ENCODE results near the gene TBX20.

TBX20 gene

DNA sequence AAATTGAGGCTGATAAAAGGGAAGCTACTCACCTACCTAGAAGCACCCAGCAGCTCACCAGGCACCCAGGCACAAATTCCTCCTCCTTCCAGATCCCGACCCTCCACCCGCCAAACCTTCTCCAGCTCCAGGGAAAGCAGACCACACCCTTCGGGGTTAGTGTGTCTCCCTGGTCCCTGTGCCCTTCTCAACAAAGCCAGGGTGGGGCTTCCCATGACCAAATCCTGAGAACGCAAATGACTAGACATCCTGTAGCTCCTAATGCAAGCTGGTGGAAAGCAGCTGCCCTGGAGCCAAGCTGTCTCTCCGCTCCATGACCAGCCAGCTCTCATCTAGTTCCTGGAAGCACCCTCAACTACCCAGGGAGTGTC lies 4.4 kb downstream of the TBX20 start:
- H3K4me2 ChIP-seq (ENCODE audit: low read length, poor library complexity, severe bottlenecking): no peak overlapping the region
- WGBS: 27% methylated on average over 5 of the region's 5 CpGs
- no peak overlapping the region for H3K23ac ChIP-seq (ENCODE audit: low read length in 2 of 2)
- H3K18ac ChIP-seq (ENCODE audit: low read depth in 1 of 2, low read length in 2 of 2): peak overlapping the region in 1 of 2 experiments; percentile 56
- H3K4me3 ChIP-seq (ENCODE audit: insufficient read depth in 1 of 2, low read depth in 1 of 2, low read length in 2 of 2): no peak overlapping the region
- no peak overlapping the region for H2AK5ac ChIP-seq (ENCODE audit: low read length, severe bottlenecking)
- H3K14ac ChIP-seq (ENCODE audit: low read length in 2 of 2): no peak overlapping the region
- no peak overlapping the region for H3K9ac ChIP-seq (ENCODE audit: low read length)
- H2BK5ac ChIP-seq (ENCODE audit: low read depth, low read length, poor library complexity, severe bottlenecking): no peak overlapping the region
- peaks cover 68 to 90% of the 10 kb centered on the region in 2 experiments for H3K27me3 ChIP-seq (ENCODE audit: control insufficient read depth in 1 of 2, insufficient read depth in 1 of 2, low read length in 2 of 2)
- no peaks in the 10 kb centered on the region for H3K79me1 ChIP-seq (replicated peaks; ENCODE audit: low read length, poor library complexity, severe bottlenecking)
- H3K36me3 ChIP-seq (ENCODE audit: control insufficient read depth in 1 of 2, insufficient read depth in 2 of 2, low read depth in 1 of 2, low read length in 2 of 2): no peaks in the 10 kb centered on the region
- no peak overlapping the region for H2BK15ac ChIP-seq (ENCODE audit: low read depth, poor library complexity, severe bottlenecking)
- no peak overlapping the region for H4K8ac ChIP-seq (ENCODE audit: low read length)
- no peak overlapping the region for H2BK12ac ChIP-seq (ENCODE audit: low read length in 2 of 2)
- no peak overlapping the region for H2AFZ ChIP-seq (ENCODE audit: low read depth, low read length)
- H3K27ac ChIP-seq (ENCODE audit: low read length, poor library complexity, severe bottlenecking): no peak overlapping the region
- no peak overlapping the region for H2BK120ac ChIP-seq (ENCODE audit: low read depth, low read length)
- no peak overlapping the region for H4K91ac ChIP-seq (ENCODE audit: low read length)
- peaks cover 12% of the 10 kb centered on the region for H3K4me1 ChIP-seq (ENCODE audit: control insufficient read depth, insufficient read depth, low read depth, low read length)
- H3K9me3 ChIP-seq (ENCODE audit: control insufficient read depth, low read length): no peaks in the 10 kb centered on the region
- no peak for DNase-seq
- no peak overlapping the region for H3K4ac ChIP-seq (ENCODE audit: low read depth in 1 of 2, low read length in 2 of 2)

DNA sequence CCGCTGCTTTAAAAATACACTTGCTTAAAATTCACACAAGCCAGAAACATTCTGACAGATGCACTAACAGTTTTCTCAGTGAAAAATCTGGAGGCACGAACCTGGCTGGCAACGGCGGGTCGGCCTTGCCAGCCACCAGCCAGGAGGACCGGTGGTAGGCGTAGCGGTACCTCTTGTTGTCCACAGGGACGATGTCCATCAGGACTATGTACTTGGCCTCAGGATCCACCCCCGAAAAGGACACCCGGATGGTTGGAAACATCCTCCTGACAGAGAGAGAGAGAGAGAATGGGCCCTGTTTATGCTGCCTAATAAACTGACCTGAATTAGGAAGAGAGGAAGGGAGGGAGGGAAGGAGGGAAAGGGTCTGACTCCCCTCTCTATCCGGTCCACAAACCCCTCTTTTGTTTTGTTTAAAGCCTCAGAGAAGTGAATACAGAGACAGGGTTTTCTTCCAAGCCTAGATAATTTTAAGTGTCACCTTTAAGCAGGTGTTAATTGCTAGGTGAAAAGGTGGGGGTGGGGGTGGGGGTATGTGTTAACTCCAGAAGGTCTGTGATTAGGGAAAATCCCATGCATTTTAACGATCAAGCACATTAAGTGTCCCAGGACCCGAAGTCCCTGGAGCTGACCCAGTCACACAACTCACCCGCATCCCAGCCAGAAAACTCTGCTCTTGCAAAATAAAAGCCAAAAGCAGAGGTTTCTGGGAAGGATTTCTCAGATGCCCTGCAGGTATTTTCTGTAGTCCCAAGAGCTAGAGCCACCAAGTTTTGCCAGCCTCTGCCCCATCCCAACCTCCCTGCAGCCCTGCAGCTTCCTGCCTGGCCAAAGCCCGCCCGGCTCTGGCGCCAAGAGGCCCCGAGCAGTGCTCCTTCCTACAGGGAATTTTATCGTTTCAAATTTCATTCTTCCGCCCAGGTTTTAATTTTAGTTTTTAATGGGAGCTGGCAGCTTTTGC lies 5.0 kb downstream of the TBX20 start:
- Histone ChIP-seq H2AK5ac (ENCODE audit: low read length, severe bottlenecking) (no peak overlapping the region), H3K27me3 (ENCODE audit: control insufficient read depth in 1 of 2, insufficient read depth in 1 of 2, low read length in 2 of 2) (peaks cover 63 to 85% of the 10 kb centered on the region in 2 experiments), H3K4me3 (ENCODE audit: insufficient read depth in 1 of 2, low read depth in 1 of 2, low read length in 2 of 2) (no peak overlapping the region), H3K9me3 (ENCODE audit: control insufficient read depth, low read length) (no peaks in the 10 kb centered on the region), H3K23ac (ENCODE audit: low read length in 2 of 2) (no peak overlapping the region), H4K91ac (ENCODE audit: low read length) (no peak overlapping the region), H3K4me2 (ENCODE audit: low read length, poor library complexity, severe bottlenecking) (no peak overlapping the region), H2BK15ac (ENCODE audit: low read depth, poor library complexity, severe bottlenecking) (no peak overlapping the region), H3K27ac (ENCODE audit: low read length, poor library complexity, severe bottlenecking) (no peak overlapping the region), H4K8ac (ENCODE audit: low read length) (no peak overlapping the region), H3K9ac (ENCODE audit: low read length) (no peak overlapping the region), H3K4ac (ENCODE audit: low read depth in 1 of 2, low read length in 2 of 2) (no peak overlapping the region), H2AFZ (ENCODE audit: low read depth, low read length) (no peak overlapping the region), H3K14ac (ENCODE audit: low read length in 2 of 2) (no peak overlapping the region), H2BK5ac (ENCODE audit: low read depth, low read length, poor library complexity, severe bottlenecking) (no peak overlapping the region), H3K36me3 (ENCODE audit: control insufficient read depth in 1 of 2, insufficient read depth in 2 of 2, low read depth in 1 of 2, low read length in 2 of 2) (no peaks in the 10 kb centered on the region), H2BK120ac (ENCODE audit: low read depth, low read length) (no peak overlapping the region), H3K18ac (ENCODE audit: low read depth in 1 of 2, low read length in 2 of 2) (no peak overlapping the region), H3K4me1 (ENCODE audit: control insufficient read depth, insufficient read depth, low read depth, low read length) (peaks cover 7% of the 10 kb centered on the region), H3K79me1 (replicated peaks; ENCODE audit: low read length, poor library complexity, severe bottlenecking) (no peaks in the 10 kb centered on the region), H2BK12ac (ENCODE audit: low read length in 2 of 2) (no peak overlapping the region)
- no peak for DNase-seq
- 18% methylated on average over 18 of the region's 21 CpGs for WGBS

DNA sequence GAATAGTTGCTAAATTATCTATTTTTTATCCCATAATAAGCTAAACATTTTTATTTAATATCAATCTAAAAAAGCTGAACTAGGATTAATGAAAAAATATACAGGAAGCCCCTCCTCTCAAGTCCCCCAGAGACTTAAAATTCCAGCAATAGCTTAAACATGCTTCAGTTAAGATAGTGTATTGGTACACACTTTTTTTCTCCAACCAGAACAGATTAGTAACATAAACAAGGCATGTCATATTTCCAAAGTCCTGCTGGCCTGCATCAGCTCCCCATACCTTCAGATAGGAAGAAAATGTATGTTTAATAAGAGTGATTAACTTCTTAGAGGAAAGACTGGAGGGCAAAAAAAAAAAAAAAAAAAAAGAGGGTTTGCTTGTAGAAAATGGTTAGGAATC lies 7.1 kb downstream of the TBX20 start:
- Histone ChIP-seq H3K36me3 (ENCODE audit: control insufficient read depth in 1 of 2, insufficient read depth in 2 of 2, low read depth in 1 of 2, low read length in 2 of 2) (no peaks in the 10 kb centered on the region), H2BK5ac (ENCODE audit: low read depth, low read length, poor library complexity, severe bottlenecking) (no peak overlapping the region), H3K4ac (ENCODE audit: low read depth in 1 of 2, low read length in 2 of 2) (no peak overlapping the region), H3K4me1 (ENCODE audit: control insufficient read depth, insufficient read depth, low read depth, low read length) (no peaks in the 10 kb centered on the region), H2AK5ac (ENCODE audit: low read length, severe bottlenecking) (no peak overlapping the region), H4K8ac (ENCODE audit: low read length) (no peak overlapping the region), H2AFZ (ENCODE audit: low read depth, low read length) (no peak overlapping the region), H3K23ac (ENCODE audit: low read length in 2 of 2) (no peak overlapping the region), H2BK15ac (ENCODE audit: low read depth, poor library complexity, severe bottlenecking) (no peak overlapping the region), H2BK120ac (ENCODE audit: low read depth, low read length) (no peak overlapping the region), H3K18ac (ENCODE audit: low read depth in 1 of 2, low read length in 2 of 2) (no peak overlapping the region), H3K9ac (ENCODE audit: low read length) (no peak overlapping the region), H2BK12ac (ENCODE audit: low read length in 2 of 2) (no peak overlapping the region), H3K4me2 (ENCODE audit: low read length, poor library complexity, severe bottlenecking) (no peak overlapping the region), H3K4me3 (ENCODE audit: insufficient read depth in 1 of 2, low read depth in 1 of 2, low read length in 2 of 2) (no peak overlapping the region), H3K27me3 (ENCODE audit: control insufficient read depth in 1 of 2, insufficient read depth in 1 of 2, low read length in 2 of 2) (peaks cover 52 to 73% of the 10 kb centered on the region in 2 experiments), H3K79me1 (replicated peaks; ENCODE audit: low read length, poor library complexity, severe bottlenecking) (no peaks in the 10 kb centered on the region), H3K27ac (ENCODE audit: low read length, poor library complexity, severe bottlenecking) (no peak overlapping the region), H4K91ac (ENCODE audit: low read length) (no peak overlapping the region), H3K9me3 (ENCODE audit: control insufficient read depth, low read length) (no peaks in the 10 kb centered on the region), H3K14ac (ENCODE audit: low read length in 2 of 2) (no peak overlapping the region)
- no peak for DNase-seq

DNA sequence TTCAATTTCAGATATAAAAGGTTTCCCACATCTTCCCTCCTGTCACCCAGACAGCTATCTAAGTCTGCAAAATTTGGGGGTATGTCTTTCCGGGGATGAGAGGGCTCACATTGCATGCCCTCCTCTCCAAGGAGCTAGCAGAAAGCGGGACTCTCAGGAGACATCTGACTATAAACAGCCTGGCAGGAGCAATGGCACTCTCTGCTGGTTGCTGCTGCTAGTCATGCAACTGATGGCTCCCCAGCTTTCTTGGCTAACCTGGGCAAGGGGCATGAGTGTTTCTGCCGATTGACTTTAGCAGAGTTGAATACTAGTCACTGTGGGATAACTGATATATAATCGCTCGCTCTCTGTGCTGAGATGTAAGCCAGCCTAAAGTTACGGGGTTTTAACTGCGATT lies 12.0 kb downstream of the TBX20 start:
- H2AK5ac ChIP-seq (ENCODE audit: low read length, severe bottlenecking): no peak overlapping the region
- no peaks in the 10 kb centered on the region for H3K4me1 ChIP-seq (ENCODE audit: control insufficient read depth, insufficient read depth, low read depth, low read length)

More for the DNA sequence above, 12.0 kb downstream of the TBX20 start:
- H4K8ac ChIP-seq (ENCODE audit: low read length): no peak overlapping the region
- H4K91ac ChIP-seq (ENCODE audit: low read length): no peak overlapping the region
- H3K23ac ChIP-seq (ENCODE audit: low read length in 2 of 2): no peak overlapping the region
- no peak overlapping the region for H2BK12ac ChIP-seq (ENCODE audit: low read length in 2 of 2)
- H3K79me1 ChIP-seq (replicated peaks; ENCODE audit: low read length, poor library complexity, severe bottlenecking): no peaks in the 10 kb centered on the region
- H3K4me3 ChIP-seq (ENCODE audit: insufficient read depth in 1 of 2, low read depth in 1 of 2, low read length in 2 of 2): no peak overlapping the region
- H3K27me3 ChIP-seq (ENCODE audit: control insufficient read depth in 1 of 2, insufficient read depth in 1 of 2, low read length in 2 of 2): peaks cover 18 to 27% of the 10 kb centered on the region in 2 experiments
- no peak for DNase-seq
- no peak overlapping the region for H2AFZ ChIP-seq (ENCODE audit: low read depth, low read length)
- H2BK5ac ChIP-seq (ENCODE audit: low read depth, low read length, poor library complexity, severe bottlenecking): no peak overlapping the region
- H3K9me3 ChIP-seq (ENCODE audit: control insufficient read depth, low read length): no peaks in the 10 kb centered on the region
- 88% methylated on average over 7 of the region's 7 CpGs for WGBS
- H3K27ac ChIP-seq (ENCODE audit: low read length, poor library complexity, severe bottlenecking): no peak overlapping the region
- H3K4ac ChIP-seq (ENCODE audit: low read depth in 1 of 2, low read length in 2 of 2): no peak overlapping the region
- H2BK120ac ChIP-seq (ENCODE audit: low read depth, low read length): no peak overlapping the region
- H3K4me2 ChIP-seq (ENCODE audit: low read length, poor library complexity, severe bottlenecking): no peak overlapping the region
- no peak overlapping the region for H3K9ac ChIP-seq (ENCODE audit: low read length)
- H3K14ac ChIP-seq (ENCODE audit: low read length in 2 of 2): no peak overlapping the region
- H2BK15ac ChIP-seq (ENCODE audit: low read depth, poor library complexity, severe bottlenecking): no peak overlapping the region
- H3K18ac ChIP-seq (ENCODE audit: low read depth in 1 of 2, low read length in 2 of 2): no peak overlapping the region
- H3K36me3 ChIP-seq (ENCODE audit: control insufficient read depth in 1 of 2, insufficient read depth in 2 of 2, low read depth in 1 of 2, low read length in 2 of 2): no peaks in the 10 kb centered on the region

Measured in mesenchymal stem cell (in vitro differentiated cells and primary cell).